GM12878 (cell line): ENCODE data around the gene GRAMD1A. TPM values are rescaled to one million over a fixed set of nuclear protein-coding genes. Genes with fewer than 3 reads are reported as not detected.

Experiments
- ATAC-seq: fragments of 200-7000 bp; cut with Tn5 transposase; 3 replicates; pipeline ENCODE4 v1.9.1; 2020; ENCODE audit warnings: mild to moderate bottlenecking, moderate library complexity
- BruUV-seq: library from RNA; stranded (reverse); fragments of 400-500 nt; replicated peaks from 2 replicates; lab custom pipeline; 2021; lab: Mats Ljungman, UMichigan
- CTCF ChIA-PET: fragments of 300-600 bp; sonication (Branson Sonifier 250); formaldehyde crosslinking; extraction: SDS; loops from one replicate; lab custom pipeline; 2021; ENCODE audit warnings: inconsistent platforms; lab: Yijun Ruan, JAX
- POLR2A ChIA-PET: fragments of 350-600 bp; formaldehyde crosslinking; extraction: SDS; loops from one replicate; lab custom pipeline; 2021; ENCODE audit warnings: inconsistent platforms; lab: Charles Lee
- RAD21 ChIA-PET: fragments of 300-600 bp; sonication (Branson Sonifier 250); formaldehyde crosslinking; loops from one replicate; lab custom pipeline; 2023; ENCODE audit warnings: antibody characterized with exemption; ENCODE audit not compliant: unreplicated experiment; lab: Charles Lee
- SMC1A ChIA-PET: fragments of 300-600 bp; sonication (Branson Sonifier 250); formaldehyde crosslinking; loops from one replicate; lab custom pipeline; 2023; ENCODE audit not compliant: unreplicated experiment, uncharacterized antibody; lab: Charles Lee
- DNase-seq: peaks from one replicate; pipeline ENCODE4 v3.0.0-alpha.2; 2011; ENCODE audit warnings: low read depth, low spot score
- FAIRE-seq: peaks from 3 replicates; lab custom pipeline; 2011; peaks lifted over from hg19 to GRCh38; lab: Jason Lieb, UNC
- H2AFZ ChIP-seq: 2 replicates; pipeline ENCODE4 v1.6.0; 2011; ENCODE audit warnings: low read depth, low read length, control low read depth; ENCODE audit not compliant: control insufficient read depth
- H3K27ac ChIP-seq: 2 replicates; pipeline ENCODE4 v1.5.1; 2011; ENCODE audit warnings: control low read depth; ENCODE audit not compliant: control insufficient read depth, insufficient read depth
- H3K27me3 ChIP-seq, 2 experiments: replicated peaks in 1 of 2; 2 replicates each; pipeline versions ENCODE4 v1.6.0 to v1.6.1; 2011; ENCODE audit warnings: low read length in 1 of 2; ENCODE audit not compliant: control insufficient read depth in 2 of 2, insufficient read depth in 2 of 2
- H3K36me3 ChIP-seq, 2 experiments: 2 replicates each; pipeline ENCODE4 v1.5.1; 2011; ENCODE audit warnings: low read length in 1 of 2; ENCODE audit not compliant: control insufficient read depth in 2 of 2, insufficient read depth in 2 of 2
- H3K4me1 ChIP-seq: 2 replicates; pipeline ENCODE4 v1.6.1; 2011; ENCODE audit warnings: mild to moderate bottlenecking, low read length, moderate library complexity, mixed read lengths; ENCODE audit not compliant: control insufficient read depth, insufficient read depth
- H3K4me2 ChIP-seq: 2 replicates; pipeline ENCODE4 v1.6.0; 2011; ENCODE audit warnings: control low read depth; ENCODE audit not compliant: control insufficient read depth, insufficient read depth
- H3K4me3 ChIP-seq: fragments of 200-600 bp; sonication (generic); 2 replicates; pipeline ENCODE4 v1.5.1; 2016
- H3K79me2 ChIP-seq: 2 replicates; pipeline ENCODE4 v1.6.0; 2011; ENCODE audit warnings: low read length; ENCODE audit not compliant: control insufficient read depth, insufficient read depth
- H3K9ac ChIP-seq: 2 replicates; pipeline ENCODE4 v1.8.0; 2011; ENCODE audit warnings: low read length, control low read depth, mixed read lengths; ENCODE audit not compliant: control insufficient read depth, insufficient read depth
- H3K9me3 ChIP-seq: replicated peaks from 3 replicates; pipeline ENCODE4 v1.5.1; 2011; ENCODE audit warnings: mild to moderate bottlenecking, low read length; ENCODE audit not compliant: control insufficient read depth, insufficient read depth
- H4K20me1 ChIP-seq: 2 replicates; pipeline ENCODE4 v1.6.0; 2011; ENCODE audit not compliant: control insufficient read depth, insufficient read depth
- CBX3 ChIP-seq: fragments of 200-600 bp; sonication (generic); IDR thresholded peaks from 2 replicates; pipeline ENCODE4 v1.6.1; 2016; ENCODE audit warnings: low read depth, borderline replicate concordance
- CREM ChIP-seq: IDR thresholded peaks from 2 replicates; pipeline ENCODE4 v1.6.1; 2014; ENCODE audit warnings: antibody characterized with exemption, low read depth
- CTCF ChIP-seq, 3 experiments: IDR thresholded peaks in 2 of 3; conservative IDR thresholded peaks in 1 of 3; 2 replicates each; pipeline ENCODE4 v1.5.1; 2011; ENCODE audit warnings: low read depth in 3 of 3, low read length in 3 of 3, mild to moderate bottlenecking in 3 of 3, control low read depth in 2 of 3, moderate library complexity in 2 of 3, inconsistent platforms in 1 of 3, mixed read lengths in 1 of 3; ENCODE audit not compliant: control insufficient read depth in 2 of 3, insufficient read depth in 1 of 3; ENCODE audit errors: extremely low read depth in 1 of 3
- E2F4 ChIP-seq: IDR thresholded peaks from 2 replicates; pipeline ENCODE4 v1.6.1; 2012; ENCODE audit warnings: low read depth, low read length, improper control_type of control experiment
- MEF2A ChIP-seq: IDR thresholded peaks from 2 replicates; pipeline ENCODE4 v1.6.1; 2011; ENCODE audit warnings: low read depth, mild to moderate bottlenecking, low read length, moderate library complexity; ENCODE audit not compliant: insufficient read depth
- TAF1 ChIP-seq: IDR thresholded peaks from 2 replicates; pipeline ENCODE4 v1.6.1; 2011; ENCODE audit warnings: mild to moderate bottlenecking, low read depth, low read length, borderline replicate concordance
- TCF7 ChIP-seq: IDR thresholded peaks from 2 replicates; pipeline ENCODE4 v1.6.1; 2014; ENCODE audit warnings: antibody characterized with exemption, borderline replicate concordance
- ZNF217 ChIP-seq: fragments of 450-650 bp; IDR thresholded peaks from 2 replicates; pipeline ENCODE4 v1.6.1; 2017; ENCODE audit warnings: antibody characterized with exemption, mild to moderate bottlenecking
- ZNF274 ChIP-seq: IDR thresholded peaks from one replicate; pipeline ENCODE4 v1.8.0; 2011; ENCODE audit not compliant: insufficient read length, insufficient read depth
- WGBS: methylation state at CpG from one replicate; pipeline ENCODE4 v1.1.6; 2016; ENCODE audit warnings: low lambda C conversion rate; ENCODE audit not compliant: insufficient replicate concordance, insufficient coverage; ENCODE audit errors: missing lambda C conversion rate; 5-methylcytosine and 5-hydroxymethylcytosine counted together
- in situ Hi-C: fragments of 300-500 bp; cut with MboI; formaldehyde crosslinking; loops from 9 replicates; pipeline ENCODE4 v1.14.3; 2018; ENCODE audit warnings: mixed read lengths
- intact Hi-C: fragments of 100-400 bp; cut with micrococcal nuclease; formaldehyde crosslinking; loops from one replicate; pipeline ENCODE4 v1.14.2; 2022; ENCODE audit not compliant: unreplicated experiment
- polyA plus RNA-seq, 11 experiments: library from polyadenylated mRNA; depleted of rRNA in 4 of 11; unstranded in 6 of 11; stranded (reverse) in 5 of 11; fragments of >200 nt; fragmentation: Nextera tagmentation in 4 of 11; fragmentation: Illumina TruSeq in 1 of 11; extraction: Ambion mirVana in 4 of 11; extraction: Trizol in 1 of 11; gene quantifications; 1 replicate in 1 of 11; 2 replicates in 10 of 11; pipeline versions ENCODE4 v1.2.1 to v1.2.3, GENCODE V29; 2011 to 2016; ENCODE audit warnings: inconsistent platforms in 2 of 11, missing spikeins in 2 of 11, low read depth in 1 of 11
- total RNA-seq, 4 experiments: library from RNA; depleted of rRNA in 3 of 4; stranded (reverse); fragments of >200 nt in 3 of 4; fragmentation: Illumina TruSeq in 1 of 4; extraction: Trizol in 1 of 4; gene quantifications; 2 replicates each; pipeline versions ENCODE4 v1.2.1 to v1.2.3, GENCODE V29; 2013 to 2021
- TF ChIP-seq, protein P1 (sequence below): fragments of 450-650 bp; formaldehyde crosslinking; IDR thresholded peaks from 2 replicates; pipeline ENCODE4 v1.4.0; 2020; ENCODE audit warnings: mild to moderate bottlenecking, moderate library complexity
- TF ChIP-seq, protein P2 (sequence below): IDR thresholded peaks from 2 replicates; pipeline ENCODE4 v1.6.1; 2012; ENCODE audit warnings: mild to moderate bottlenecking, low read depth, low read length
- TF ChIP-seq, protein P3 (sequence below): fragments of 450-650 bp; IDR thresholded peaks from 2 replicates; pipeline ENCODE4 v1.6.1; 2017; ENCODE audit warnings: mild to moderate bottlenecking

The GRAMD1A gene
- total and polyA plus RNA-seq, 10 of the 15 experiments (the other 5 are each of a cell fraction or from before 2014, with no cell fraction given): 0.79 to 73.6 (median 35.3) TPM

- no peaks in the 10 kb centered on the region for H3K9me3 ChIP-seq
- no peaks in the 10 kb centered on the region for H3K4me1 ChIP-seq
- ChIA-PET RAD21 (no interaction called here), CTCF (no interaction called here), POLR2A (no interaction called here), SMC1A (no interaction called here)
- FAIRE-seq: no peak
- H4K20me1 ChIP-seq: no peaks in the 10 kb centered on the region
- ATAC-seq: no peak
- no peaks in the 10 kb centered on the region for H3K79me2 ChIP-seq
- H3K4me2 ChIP-seq: no peak overlapping the region
- no peak overlapping the region for H2AFZ ChIP-seq
- no peak overlapping the region for H3K4me3 ChIP-seq
- no peak overlapping the region for H3K9ac ChIP-seq
- no TSS peak for BruUV-seq
- intact Hi-C loops (no loop called here), in situ Hi-C loops (no loop called here)
- 94% methylated on average over 19 of the region's 19 CpGs for WGBS
- no peaks in the 10 kb centered on the region for H3K27me3 ChIP-seq
- peaks cover 6 to 36% of the 10 kb centered on the region in 2 experiments for H3K36me3 ChIP-seq
- DNase-seq: no peak
- H3K27ac ChIP-seq: no peak overlapping the region
- TF ChIP-seq CBX3 (no peak), CTCF (IDR thresholded peaks at IDR 0.05 in 2 of 3, conservative IDR thresholded peaks at IDR 0.05 in 1 of 3; ENCODE audit: control insufficient read depth in 2 of 3, extremely low read depth in 1 of 3, insufficient read depth in 1 of 3, low read depth in 3 of 3, low read length in 3 of 3) (no peak), MEF2A (no peak), ZNF274 (no peak), E2F4 (no peak), TCF7 (no peak), ZNF217 (no peak), TAF1 (no peak), CREM (no peak)
- TF ChIP-seq, protein P1, sequence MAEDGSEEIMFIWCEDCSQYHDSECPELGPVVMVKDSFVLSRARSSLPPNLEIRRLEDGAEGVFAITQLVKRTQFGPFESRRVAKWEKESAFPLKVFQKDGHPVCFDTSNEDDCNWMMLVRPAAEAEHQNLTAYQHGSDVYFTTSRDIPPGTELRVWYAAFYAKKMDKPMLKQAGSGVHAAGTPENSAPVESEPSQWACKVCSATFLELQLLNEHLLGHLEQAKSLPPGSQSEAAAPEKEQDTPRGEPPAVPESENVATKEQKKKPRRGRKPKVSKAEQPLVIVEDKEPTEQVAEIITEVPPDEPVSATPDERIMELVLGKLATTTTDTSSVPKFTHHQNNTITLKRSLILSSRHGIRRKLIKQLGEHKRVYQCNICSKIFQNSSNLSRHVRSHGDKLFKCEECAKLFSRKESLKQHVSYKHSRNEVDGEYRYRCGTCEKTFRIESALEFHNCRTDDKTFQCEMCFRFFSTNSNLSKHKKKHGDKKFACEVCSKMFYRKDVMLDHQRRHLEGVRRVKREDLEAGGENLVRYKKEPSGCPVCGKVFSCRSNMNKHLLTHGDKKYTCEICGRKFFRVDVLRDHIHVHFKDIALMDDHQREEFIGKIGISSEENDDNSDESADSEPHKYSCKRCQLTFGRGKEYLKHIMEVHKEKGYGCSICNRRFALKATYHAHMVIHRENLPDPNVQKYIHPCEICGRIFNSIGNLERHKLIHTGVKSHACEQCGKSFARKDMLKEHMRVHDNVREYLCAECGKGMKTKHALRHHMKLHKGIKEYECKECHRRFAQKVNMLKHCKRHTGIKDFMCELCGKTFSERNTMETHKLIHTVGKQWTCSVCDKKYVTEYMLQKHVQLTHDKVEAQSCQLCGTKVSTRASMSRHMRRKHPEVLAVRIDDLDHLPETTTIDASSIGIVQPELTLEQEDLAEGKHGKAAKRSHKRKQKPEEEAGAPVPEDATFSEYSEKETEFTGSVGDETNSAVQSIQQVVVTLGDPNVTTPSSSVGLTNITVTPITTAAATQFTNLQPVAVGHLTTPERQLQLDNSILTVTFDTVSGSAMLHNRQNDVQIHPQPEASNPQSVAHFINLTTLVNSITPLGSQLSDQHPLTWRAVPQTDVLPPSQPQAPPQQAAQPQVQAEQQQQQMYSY (CRISPR knock-in tag): no peak
- TF ChIP-seq, protein P2, sequence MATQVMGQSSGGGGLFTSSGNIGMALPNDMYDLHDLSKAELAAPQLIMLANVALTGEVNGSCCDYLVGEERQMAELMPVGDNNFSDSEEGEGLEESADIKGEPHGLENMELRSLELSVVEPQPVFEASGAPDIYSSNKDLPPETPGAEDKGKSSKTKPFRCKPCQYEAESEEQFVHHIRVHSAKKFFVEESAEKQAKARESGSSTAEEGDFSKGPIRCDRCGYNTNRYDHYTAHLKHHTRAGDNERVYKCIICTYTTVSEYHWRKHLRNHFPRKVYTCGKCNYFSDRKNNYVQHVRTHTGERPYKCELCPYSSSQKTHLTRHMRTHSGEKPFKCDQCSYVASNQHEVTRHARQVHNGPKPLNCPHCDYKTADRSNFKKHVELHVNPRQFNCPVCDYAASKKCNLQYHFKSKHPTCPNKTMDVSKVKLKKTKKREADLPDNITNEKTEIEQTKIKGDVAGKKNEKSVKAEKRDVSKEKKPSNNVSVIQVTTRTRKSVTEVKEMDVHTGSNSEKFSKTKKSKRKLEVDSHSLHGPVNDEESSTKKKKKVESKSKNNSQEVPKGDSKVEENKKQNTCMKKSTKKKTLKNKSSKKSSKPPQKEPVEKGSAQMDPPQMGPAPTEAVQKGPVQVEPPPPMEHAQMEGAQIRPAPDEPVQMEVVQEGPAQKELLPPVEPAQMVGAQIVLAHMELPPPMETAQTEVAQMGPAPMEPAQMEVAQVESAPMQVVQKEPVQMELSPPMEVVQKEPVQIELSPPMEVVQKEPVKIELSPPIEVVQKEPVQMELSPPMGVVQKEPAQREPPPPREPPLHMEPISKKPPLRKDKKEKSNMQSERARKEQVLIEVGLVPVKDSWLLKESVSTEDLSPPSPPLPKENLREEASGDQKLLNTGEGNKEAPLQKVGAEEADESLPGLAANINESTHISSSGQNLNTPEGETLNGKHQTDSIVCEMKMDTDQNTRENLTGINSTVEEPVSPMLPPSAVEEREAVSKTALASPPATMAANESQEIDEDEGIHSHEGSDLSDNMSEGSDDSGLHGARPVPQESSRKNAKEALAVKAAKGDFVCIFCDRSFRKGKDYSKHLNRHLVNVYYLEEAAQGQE: no peak
- TF ChIP-seq, protein P3, sequence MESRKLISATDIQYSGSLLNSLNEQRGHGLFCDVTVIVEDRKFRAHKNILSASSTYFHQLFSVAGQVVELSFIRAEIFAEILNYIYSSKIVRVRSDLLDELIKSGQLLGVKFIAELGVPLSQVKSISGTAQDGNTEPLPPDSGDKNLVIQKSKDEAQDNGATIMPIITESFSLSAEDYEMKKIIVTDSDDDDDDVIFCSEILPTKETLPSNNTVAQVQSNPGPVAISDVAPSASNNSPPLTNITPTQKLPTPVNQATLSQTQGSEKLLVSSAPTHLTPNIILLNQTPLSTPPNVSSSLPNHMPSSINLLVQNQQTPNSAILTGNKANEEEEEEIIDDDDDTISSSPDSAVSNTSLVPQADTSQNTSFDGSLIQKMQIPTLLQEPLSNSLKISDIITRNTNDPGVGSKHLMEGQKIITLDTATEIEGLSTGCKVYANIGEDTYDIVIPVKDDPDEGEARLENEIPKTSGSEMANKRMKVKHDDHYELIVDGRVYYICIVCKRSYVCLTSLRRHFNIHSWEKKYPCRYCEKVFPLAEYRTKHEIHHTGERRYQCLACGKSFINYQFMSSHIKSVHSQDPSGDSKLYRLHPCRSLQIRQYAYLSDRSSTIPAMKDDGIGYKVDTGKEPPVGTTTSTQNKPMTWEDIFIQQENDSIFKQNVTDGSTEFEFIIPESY: no peak
Observed at GRCh38 chr19:35023428-35023827, 23.3 kb downstream of the GRAMD1A start.
